DMS 273 (cell line): ENCODE results near the gene PCDH1.
"Not testable (repeated sequence)": the region's sequence is repeated elsewhere in the genome, so short reads cannot be mapped to it uniquely, and the experiment has no call there.

Experiments used
- DNase-seq: peaks from one replicate; lab custom pipeline; 2025; ENCODE audit not compliant: unreplicated experiment; lab: John Stamatoyannopoulos, UW

PCDH1 gene

GRCh38 chr5:141878186-141878710 is at the start of gene PCDH1:
Gene PCDH1 (minus strand): TSS chr5:141878410. CDS start chr5:141878262, 148 bp downstream.
- peak; percentile 75 for DNase-seq

GRCh38 chr5:141926434-141926833 is 48.2 kb upstream of the PCDH1 start:
- DNase-seq = no peak

DNA sequence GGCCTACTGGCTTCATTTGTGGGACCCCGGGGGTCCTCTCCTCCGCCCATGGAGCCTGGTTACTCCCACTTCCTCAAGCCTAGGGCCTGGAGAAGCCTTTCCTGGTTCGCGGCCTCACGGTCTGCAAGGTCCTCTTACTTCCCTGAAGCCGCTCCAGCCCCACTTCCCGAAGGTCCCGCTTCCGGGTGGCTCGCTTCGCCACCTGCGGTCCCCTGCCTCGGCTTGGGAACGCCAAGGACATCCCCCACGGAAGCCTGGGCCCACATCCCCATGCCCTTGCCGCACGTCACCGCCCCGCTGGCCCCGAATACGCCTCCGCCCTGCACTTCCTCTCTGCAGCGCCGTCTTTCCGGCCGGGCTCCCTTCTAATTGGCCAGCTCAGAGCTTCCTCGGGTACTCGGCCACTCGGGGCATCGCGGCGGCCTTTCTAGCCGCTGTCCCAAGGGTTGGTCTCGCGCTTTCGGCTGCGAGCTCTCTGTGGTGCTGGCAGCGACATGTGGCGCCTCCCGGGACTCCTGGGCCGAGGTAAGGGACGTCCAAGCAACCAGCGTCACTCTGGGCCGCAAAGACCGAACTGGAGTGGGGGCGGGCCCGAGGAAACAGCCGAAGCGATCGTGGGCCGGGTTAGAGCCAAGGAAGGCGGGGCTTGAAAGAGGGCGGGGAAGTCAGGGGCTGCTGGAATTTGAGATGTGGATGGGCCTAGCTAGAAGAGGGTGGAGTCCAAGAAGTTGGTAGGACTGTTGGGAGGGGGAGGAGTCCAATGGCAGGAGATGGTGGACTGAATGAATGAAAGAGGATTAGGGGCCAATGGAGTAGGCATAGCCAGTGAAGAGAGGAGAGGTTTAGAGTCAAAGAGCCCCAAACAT is 45.5 kb upstream of the PCDH1 start, which contains the start of gene DELE1:
Gene DELE1 (plus strand): TSS at position 424 of the 866 bp plus-strand sequence. CDS start 71 bp downstream, at position 495.
- DNase-seq = peak; percentile 97

DNA sequence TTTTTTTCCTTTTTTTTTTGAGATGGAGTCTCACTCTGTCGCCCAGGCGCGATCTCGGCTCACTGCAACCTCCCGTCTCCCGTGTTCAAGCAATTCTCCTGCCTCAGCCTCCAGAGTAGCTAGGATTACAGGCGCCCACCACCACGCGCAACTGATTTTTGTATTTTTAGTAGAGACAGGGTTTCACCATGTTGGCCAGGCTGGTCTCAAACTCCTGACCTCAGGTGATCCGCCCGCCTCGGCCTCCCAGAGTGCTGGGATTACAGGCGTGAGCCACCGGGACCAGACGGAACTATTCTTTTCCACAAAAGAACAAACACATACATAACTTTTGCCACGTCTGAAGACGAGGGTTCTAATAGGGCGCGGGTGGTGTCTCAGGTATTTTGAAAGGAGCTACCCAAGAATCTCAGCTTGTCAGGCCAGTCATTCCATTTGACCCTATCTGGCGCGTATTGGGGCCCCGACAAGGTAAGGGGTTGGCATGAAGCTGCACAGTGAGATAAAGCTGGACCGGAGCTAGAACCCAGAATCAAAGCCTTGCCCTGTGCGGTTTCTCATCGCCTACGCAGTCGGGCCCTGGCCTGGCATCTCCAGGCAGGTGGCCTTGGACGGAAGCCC is 44.7 kb upstream of the PCDH1 start:
- not testable (repeated sequence) for DNase-seq

- no peak for DNase-seq
These were observed 42.6 kb upstream of the PCDH1 start for GRCh38 chr5:141920771-141921170.

DNA sequence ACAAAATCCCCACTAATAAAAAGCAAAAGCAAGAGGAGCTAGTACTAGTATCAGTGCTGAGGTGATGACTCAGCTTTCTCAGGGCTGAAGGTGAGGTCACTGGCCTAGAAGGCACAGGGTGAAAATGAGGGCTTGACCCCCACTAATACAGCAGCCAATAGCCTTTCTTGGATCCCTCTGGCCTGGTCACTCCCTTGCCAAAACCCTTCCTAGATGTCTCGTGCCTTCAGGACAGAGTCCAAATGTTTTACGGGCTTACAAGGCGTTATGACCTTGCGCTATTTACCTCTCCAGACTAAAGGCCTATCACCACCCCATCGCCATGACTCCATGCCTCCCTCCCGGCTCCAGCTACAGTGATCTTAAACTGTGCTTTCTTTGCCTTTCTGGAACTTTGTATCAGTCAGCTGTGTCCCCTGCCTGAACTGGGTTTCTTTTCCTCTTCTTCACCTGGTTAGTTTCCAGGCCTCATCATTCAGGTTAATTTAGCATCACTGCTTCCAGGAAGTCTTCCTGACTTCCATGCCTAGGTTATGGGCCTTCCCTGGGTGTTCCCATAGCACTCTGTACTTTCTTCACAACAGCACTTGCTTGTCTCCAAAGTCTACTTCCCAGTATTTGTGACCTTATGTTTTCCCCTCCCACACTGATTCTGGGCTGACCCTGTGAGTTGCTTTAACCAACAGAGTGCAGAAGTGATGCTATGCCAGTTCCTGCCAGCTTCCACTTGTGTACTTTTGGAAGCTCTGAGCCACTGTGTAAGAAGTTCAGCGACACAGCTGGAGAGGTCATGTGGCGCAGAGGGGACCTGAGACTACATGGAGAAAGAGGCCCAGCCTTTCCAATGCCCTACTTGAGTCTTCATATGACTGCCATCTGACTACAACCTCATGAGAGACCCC is 41.3 kb upstream of the PCDH1 start:
- no peak for DNase-seq

- no peak for DNase-seq
These were observed 39.5 kb upstream of the PCDH1 start for GRCh38 chr5:141917760-141918159.

GRCh38 chr5:141916522-141916921 is 38.3 kb upstream of the PCDH1 start:
- no peak for DNase-seq

DNA sequence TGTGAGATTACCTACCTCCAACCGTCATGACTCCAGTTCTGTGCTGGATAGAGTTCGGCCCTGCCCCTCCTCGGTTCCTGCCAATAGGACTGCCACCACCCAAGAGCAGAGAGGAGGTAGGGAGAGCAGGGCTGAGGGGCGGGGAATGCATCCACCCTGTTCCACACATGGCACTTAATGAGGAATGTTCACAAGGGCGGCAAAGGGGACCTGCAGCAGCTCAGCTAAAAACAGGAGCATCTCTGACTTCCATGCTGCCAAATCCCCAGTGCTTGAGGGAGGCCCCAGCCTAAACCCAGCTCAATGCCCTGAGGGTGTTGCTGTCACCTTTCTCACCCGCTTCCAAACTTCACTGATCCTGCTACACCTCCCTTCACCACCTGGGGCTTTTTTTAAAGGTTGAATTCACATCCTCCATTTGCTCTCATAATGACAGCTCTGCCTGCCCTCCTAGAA is 37.7 kb upstream of the PCDH1 start:
- peak; percentile 34 for DNase-seq

DNA sequence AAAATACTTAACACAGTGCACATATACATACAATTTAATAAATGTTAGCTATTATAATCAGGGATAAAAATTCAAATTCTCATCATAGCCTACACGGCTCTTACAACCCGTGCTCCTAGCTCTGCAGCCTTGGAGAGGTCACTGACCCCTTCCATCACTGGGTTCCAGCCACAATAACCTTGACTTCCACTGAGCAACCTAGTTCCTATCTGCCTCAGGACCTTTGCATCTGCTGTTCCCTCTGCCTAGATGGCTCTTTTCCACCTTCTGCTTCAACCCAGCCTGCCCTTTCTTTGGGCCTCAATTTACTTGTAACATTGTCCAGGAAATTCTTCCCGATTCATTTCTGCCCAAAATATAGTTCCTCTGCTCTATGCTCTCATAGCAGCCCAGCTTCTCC is 36.6 kb upstream of the PCDH1 start:
- DNase-seq = no peak

DNA sequence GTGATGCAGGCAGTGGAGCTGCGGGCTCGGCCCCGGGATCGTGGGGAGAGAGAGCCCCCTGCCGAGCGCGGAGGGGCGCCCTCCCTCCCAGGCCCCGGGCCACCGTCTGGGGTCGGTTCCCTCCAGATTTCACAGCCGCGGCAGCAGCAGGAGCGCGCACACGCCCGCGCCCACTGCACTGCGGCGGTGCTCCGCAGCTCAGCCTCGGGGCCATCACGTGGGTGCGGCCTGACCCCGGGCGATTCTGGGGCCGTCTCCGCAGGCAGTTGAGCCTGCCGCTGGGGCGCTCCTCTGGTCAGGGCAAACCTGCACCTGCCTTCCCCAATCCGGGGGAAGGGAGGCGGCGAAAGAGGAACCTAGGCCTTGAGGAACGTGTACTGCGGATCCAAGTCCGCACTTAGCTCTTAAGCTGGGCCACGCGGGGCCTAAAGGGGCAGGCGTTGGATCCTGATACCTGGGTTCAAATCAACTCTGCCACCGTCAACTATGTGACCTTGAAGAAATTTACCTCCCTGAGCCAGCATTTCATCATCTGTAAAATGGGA is 36.1 kb upstream of the PCDH1 start:
- DNase-seq = peak; percentile 72

DNA sequence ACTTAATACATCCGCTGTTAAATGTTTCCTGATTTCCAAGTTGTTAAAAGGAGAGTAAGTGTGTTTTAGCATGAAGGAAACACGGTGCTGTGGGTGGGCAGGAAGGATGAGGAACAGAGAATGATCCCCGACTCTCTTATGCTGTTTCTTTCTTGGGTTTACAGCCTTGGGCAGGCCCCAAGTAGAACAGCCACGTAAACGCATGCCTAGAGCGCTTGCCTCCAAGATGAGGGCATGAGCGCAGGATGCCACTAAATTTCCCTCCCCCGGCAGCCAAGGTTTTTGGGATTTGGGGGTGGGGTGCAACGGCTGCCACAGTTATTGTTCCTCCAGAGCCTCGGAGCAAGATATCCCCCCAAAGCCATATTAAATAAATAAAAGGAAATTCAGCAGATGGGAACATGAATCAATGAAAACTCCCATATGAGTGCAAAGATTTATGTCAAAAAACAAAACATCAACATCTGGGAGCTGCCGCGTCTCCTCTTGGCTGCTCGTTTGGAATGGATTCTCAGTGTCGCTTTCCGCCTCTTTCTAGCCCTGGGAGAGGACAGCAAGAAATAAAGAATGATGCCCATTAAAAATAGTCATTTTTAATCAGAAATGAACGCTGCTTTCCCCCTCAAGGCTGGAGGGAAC is 35.5 kb upstream of the PCDH1 start:
- peak; percentile 36 for DNase-seq

DNA sequence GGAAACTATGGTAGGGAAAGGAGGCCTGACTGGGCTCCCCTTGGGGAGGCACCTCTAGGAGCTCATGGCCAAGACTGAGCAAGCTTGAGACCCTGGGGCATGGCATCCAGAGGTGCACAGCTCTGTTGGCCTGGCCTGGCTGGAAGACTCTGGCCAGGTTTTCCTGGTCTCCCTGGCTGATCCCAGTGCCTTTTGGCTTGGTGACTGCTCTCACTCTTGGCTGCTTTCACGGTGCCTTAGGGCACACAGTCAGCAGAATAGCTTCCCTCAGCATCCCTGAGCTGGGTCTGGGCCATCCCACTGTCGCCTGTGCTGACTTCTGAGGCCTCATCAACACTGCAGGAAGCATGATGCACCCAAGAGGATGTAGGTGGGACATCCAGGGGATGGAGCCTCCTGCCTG is 32.1 kb upstream of the PCDH1 start:
- no peak for DNase-seq

DNA sequence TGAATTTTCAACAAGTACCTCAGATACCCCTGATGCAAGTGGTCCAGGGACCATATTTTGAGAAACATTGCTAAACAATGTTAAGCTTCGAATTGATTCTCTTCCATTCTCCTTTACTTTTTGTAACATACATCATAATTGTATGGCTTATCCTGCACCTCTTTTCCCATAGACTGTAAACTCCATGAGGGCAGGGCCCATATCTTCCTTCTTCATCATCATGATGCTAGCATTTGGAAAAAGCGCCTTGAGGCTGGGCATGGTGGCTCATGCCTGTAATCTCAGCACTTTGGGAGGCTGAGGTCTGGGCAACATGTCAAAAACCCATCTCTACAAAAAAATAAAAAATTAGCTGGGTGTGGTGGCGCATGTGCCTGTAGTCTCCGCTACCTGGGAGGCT is 31.0 kb upstream of the PCDH1 start:
- no peak for DNase-seq

DNA sequence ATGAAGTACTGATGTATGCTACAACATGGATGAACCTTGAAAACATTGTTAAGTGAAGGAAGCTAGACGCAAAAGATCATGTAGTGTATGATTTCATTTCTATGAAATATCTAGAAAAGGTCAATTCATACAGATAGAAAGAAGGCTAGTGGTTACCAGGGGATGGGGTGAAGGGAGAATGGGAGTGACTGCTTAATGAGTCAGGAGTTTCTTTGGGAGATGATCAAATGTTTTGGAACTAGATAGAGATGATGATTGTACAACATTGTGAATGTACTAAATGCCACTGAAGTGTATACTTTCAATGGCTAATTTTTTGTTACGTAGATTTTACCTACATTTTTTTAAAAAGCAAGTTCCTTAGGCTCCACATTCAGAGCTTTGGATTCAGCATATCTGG is 30.6 kb upstream of the PCDH1 start:
- no peak for DNase-seq

DNA sequence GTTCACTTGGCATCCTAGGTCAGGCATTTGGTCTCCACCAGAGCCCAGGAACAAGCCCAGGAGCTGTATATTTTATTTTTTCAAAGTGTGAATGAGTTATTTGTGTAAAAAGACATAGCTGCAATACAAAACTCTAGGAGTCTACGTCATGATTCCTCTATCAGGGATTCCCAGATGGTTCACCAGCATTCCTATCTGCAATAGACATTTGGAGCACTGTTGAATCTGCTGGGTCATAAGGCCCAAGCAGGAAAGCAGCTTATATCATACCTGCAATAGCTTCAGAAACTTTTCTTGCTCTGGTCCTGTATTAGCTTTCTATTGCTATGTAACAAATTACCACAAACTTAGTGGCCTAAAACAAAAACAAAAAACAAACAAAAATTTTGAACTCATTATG is 28.8 kb upstream of the PCDH1 start:
- DNase-seq = no peak

DNA sequence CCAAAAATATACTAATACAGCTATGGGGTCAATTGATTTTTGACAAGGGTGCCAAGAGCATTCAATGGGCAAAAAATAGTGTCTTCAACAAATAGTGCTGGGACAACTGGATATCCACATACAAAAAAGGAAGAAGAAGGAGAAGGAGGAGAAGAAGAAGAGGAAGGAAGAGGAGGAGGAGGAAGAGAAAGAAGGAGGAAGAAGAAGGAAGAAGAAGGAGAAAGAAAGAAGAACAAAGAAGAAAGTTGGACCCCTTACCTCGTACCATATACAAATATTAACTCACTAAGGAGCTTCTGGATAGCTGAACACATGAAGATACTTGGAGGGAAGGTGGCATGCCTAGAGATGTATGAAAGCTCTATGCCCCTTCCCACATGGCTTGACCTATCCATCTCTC is 28.3 kb upstream of the PCDH1 start:
- DNase-seq = no peak

GRCh38 chr5:141904551-141904950 is 26.3 kb upstream of the PCDH1 start:
- DNase-seq = no peak

- DNase-seq = no peak
These were observed 25.1 kb upstream of the PCDH1 start for GRCh38 chr5:141903261-141903660.
